Uterus (tissue), 2 donors: ENCODE measurements around the gene KCNMA1.

ENCODE experiments used
- POLR2A ChIP-seq, 2 donors: fragments of 450-650 bp; IDR thresholded peaks; one replicate each; pipeline ENCODE4 v1.6.1; 2016; ENCODE audit warnings: antibody characterized with exemption in 2 of 2, mild to moderate bottlenecking in 1 of 2, moderate library complexity in 1 of 2
- TF ChIP-seq, protein P1 (sequence below), 4 experiments: fragments of 200-600 bp in 2 of 4; fragments of 450-650 bp in 2 of 4; sonication (generic) in 2 of 4; IDR thresholded peaks; one replicate each; pipeline ENCODE4 v1.5.1; 2016 to 2019; ENCODE audit warnings: antibody characterized with exemption in 4 of 4, mild to moderate bottlenecking in 2 of 4, moderate library complexity in 1 of 4

DNA sequence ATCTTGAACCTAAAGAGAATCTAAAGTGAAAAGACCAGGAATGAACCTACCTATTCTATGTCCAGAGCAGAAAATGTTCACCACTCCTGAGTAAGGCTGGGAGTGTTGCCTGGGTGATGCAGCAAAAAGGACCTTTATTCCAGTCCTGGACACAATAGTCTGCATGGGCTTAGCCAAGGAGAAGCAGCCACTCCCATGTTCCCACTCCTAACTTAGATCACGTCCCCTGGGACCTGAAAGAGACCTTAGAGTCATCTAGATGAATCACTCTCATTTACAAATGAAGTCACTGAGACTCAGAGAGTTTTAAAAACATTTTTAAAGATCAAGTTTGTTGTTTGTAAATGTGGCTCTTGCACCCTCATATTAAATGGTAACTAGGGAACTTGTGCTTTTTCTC lies 763.4 kb downstream of the KCNMA1 start:
- TF ChIP-seq POLR2A (IDR thresholded peaks at IDR 0.05): no peak
- TF ChIP-seq, protein P1, sequence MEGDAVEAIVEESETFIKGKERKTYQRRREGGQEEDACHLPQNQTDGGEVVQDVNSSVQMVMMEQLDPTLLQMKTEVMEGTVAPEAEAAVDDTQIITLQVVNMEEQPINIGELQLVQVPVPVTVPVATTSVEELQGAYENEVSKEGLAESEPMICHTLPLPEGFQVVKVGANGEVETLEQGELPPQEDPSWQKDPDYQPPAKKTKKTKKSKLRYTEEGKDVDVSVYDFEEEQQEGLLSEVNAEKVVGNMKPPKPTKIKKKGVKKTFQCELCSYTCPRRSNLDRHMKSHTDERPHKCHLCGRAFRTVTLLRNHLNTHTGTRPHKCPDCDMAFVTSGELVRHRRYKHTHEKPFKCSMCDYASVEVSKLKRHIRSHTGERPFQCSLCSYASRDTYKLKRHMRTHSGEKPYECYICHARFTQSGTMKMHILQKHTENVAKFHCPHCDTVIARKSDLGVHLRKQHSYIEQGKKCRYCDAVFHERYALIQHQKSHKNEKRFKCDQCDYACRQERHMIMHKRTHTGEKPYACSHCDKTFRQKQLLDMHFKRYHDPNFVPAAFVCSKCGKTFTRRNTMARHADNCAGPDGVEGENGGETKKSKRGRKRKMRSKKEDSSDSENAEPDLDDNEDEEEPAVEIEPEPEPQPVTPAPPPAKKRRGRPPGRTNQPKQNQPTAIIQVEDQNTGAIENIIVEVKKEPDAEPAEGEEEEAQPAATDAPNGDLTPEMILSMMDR (IDR thresholded peaks at IDR 0.05): no peak
